Glomerular visceral epithelial cell (primary cell): ENCODE measurements around the gene KDM3B.

Experiments used
- DNase-seq: peaks from one replicate; pipeline ENCODE4 v3.0.0-alpha.2; 2016; ENCODE audit errors: extremely low spot score

Gene KDM3B

DNA sequence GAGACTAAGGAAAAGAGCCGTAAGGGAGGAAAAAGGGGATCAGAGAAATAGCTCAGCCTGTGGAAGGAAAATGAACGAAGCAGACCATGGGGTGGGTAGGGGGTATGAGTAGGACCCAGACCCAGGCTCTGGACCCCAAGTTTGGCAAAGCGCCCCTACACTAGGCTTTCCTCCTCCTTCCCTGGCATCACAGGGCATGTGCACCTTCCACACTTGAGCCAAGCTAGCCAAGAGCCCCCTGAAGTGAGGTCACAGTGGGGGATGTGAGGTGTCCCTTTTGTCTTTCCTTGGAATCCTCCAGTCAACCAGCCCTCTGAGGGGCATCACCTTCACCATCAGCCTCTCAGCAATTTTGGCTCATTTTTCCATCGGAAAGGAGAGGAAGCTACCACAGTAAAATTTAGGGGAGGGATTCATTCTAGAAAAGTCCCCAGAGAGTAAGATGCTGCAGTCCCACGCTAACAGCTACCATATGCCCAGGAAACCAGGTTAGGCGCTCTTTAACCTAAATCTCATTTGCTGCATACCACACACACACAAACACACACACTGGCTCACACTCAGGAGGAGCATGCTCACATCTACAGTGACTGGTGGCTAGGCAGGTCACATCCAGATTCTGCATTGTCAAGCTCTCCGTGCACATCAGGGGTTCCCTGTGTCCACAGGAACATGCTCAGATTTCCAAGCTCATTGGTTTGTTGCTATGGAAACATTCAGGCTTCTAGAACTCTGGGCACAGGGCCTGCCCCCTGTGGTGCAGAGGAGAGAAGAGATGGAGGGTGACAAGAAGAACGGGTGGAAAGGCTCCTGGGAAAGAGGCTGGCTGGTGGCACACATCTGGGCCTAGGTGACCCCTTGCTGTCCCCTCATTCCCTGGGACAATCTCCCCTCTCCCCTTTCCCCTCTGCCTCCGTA, 96.3 kb downstream of the KDM3B start:
- DNase-seq, result no peak

DNA sequence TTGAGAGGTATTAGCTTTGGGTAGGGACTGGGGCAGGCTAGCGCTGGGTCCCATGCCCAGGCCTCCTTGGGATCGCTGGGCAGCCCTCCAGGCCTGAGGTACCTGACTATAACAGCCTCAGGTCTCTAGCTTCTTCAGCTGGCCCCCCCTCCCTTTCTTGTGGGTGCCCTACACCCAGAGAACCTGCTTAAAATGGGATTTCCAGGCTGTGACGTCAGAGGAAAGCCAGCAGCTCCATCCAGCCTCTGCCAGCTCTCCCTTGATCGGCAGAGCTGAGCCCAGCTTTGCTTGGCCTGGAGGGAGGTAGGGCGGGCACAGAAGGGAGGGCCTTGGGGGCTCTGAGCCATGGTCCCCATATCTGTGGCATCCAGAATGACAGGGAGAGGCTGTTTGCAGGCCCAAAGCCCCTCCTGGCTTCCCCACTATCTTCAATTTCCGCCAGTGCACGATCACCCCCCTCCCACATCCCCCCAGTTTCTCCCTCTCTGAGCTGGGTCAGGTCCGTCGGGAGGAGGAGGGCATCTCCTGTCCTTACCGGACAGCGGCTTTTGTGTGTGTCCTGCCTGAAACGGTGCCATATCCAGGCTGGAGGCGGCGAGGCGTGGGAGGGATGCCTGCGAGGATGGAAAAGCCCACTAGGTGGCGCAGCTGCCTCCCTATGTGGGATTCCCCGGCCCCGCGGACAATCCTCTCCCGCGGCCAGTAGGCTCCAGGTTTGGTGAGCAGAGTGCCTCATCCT, 97.2 kb downstream of the KDM3B start:
- peak; percentile 90 for DNase-seq

DNA sequence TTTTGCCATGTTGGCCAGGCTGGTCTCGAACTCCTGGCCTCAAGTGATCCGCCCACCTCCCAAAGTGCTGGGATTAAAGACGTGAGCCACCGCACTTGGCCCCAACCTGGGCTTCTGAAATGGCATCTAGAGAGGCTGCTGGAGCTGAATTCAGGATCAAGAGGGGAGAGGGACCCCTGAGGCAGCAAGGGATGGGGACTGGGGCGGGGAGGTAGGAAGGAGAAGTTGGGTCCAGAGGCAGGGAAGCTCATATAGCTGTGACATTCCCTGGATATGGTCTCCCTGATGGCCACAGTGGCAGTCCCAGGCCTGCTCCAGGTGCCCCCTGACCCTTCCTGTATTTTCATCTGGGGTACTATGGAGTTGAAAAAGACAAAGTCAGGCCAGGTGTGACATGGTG, 98.5 kb downstream of the KDM3B start:
- DNase-seq, result no peak

DNA sequence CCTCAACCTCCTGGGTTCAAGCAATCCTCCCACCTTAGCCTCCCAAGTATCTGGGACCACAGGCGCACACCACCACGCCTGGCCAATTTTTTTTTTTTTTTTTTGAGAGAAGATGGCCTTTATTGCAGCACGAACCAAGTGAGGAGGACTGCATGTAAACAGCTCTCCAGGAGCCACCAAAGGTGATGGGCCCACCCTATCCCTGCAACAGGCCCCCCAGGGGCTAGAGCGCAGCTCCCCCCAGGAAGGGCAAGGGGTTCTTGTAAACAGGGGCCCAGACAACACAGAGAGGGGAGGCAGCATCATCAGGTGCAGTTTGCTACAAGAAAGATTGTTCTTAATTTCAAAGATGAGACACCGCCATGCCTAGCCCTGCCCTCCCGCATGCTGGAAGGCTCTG, 100.2 kb downstream of the KDM3B start:
- DNase-seq, result no peak

DNA sequence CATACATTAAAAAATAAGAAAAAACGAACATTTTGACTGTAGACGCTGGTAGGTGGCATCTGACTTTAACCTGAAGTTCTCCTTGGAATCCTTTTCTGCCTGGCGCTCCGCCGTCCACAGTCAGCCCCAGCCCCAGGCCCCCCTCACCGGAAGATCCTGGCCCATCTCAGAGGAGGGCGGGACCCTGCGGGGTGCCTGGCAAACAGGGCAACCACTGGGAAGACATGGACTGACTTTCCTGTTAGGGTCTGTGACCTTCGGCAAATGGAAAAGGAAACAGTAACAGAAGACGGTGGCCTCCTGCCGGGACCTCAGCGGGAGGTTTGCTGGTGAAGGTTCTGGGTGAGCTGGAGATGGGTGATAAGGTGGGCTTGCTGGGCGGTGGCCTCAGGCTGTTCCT, 101.1 kb downstream of the KDM3B start:
- DNase-seq, result no peak

DNA sequence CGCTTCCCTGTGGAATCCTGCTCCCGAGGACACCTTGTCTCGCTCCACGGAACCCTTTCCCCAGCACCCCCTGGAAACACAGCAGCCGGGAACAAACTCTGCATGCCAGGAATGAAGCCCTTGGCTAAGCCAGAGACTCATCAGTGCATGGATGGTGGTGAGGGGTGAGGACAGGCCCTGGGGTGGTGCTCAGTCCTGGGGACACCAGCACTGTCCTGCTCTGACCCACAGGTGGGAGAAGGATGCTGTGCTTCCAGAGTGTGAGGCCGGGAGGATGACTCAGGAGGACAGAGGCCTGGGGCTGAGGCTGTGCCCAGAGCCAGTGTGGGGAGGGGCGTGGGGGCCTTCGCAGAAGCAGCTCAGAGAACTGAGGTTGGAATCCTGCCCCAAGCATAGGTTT, 101.6 kb downstream of the KDM3B start:
- DNase-seq, result no peak

DNA sequence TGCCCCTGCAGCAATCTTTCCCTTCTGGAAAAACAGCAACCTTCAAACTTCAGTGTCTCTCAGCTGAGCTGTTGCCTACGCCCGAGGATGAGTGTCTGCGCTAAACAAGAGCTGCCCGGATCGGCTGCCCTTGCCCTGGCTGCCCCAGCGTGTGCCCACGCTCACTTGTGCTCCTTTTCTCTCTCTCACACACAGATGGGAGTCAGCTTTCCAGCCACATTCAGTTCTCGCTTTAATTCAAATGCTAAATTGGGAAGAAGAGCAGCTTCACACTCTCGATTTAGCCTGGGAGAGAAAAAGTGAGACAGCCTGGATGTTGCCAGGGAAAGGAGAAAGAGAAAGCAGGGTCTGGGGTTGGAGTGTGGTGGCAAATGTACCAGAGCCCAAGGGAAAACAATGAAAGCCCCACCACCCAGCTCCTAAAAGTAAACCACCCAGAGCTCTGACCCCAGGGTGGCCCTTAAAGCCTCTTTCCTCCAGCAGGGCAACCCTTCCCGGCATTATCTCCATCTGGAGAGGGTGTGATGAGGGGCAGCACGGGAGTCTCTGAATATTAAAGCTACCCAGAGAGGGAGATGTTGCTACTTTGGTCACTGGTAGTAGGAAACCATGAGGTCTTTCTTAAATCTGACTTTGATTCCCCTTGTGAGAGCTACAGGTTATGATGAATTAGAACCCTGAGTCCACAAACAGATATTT, 102.9 kb downstream of the KDM3B start:
- DNase-seq, result no peak

DNA sequence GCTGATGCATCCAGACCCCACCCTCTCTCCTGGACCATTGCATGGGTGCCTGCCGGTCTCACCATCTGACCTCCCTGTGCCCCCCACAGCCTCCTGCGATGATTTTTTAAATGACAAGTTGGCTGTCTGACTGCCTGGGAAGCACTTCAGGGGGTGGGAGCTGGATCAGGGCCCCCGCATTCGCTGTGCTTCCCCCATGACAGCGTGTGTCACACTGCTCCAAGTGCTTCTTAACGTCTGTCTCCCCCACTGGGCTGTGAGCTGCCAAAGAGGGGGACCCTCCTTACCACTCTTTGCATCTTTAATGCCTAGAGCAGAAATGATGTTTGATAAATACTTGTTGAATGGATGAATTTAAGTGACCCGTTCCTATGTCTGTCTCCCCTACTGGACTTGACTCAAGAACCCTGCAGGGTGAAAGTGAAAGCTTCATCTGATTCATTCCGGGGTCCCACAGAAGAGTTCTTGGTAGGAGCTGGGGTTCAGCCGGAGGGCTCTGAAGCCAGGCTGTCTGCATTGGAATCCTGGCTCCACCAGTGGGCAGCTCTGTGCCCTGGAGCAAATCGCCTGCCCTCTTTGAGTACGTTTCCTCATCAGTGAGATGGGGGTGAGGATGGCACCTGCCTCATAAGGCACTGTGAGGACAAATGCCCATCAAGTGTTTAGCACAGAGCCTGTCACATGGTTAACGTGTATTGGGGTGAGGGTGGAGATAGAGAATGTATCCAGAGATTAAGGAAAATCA, 105.2 kb downstream of the KDM3B start:
- DNase-seq, result no peak

DNA sequence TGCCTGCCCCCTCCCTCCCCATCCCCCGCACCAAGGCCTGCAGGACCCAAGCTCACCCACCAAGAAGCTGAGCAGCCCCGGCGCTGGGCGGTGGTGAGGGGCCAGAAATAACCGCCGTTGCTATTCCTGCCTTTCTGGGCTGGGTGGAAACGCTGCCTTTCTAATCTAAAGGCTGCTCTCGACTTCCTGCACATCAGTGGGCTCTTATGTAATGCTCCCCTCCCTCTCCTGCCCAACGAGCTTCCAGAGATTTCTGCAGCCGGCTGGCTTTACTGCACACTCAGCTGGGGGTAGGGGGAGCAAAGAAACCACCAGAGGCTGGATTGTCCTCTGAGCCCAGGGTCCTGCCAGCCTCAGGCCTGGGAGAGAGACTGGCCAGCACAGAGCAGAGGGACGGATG, 105.9 kb downstream of the KDM3B start:
- no peak for DNase-seq

DNA sequence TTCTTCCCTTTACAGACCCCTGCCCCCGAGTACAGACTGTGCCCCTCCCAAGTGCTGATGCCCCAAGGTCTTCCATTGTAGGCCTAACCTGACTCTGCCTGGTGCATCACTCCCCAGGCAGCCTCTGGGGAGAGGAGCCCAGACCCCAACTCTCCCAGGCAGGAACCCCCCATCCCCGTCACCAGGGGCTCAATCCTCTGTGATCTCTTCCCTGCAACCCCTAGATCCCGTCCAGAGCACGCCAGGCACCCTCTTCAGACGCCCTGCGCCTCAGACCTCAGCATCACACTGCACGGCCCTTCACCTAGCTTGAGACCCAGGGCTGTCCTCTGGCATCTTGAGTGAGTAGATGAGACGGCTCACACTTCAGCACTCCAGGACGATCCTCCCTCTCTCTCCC, 106.4 kb downstream of the KDM3B start:
- no peak for DNase-seq

DNA sequence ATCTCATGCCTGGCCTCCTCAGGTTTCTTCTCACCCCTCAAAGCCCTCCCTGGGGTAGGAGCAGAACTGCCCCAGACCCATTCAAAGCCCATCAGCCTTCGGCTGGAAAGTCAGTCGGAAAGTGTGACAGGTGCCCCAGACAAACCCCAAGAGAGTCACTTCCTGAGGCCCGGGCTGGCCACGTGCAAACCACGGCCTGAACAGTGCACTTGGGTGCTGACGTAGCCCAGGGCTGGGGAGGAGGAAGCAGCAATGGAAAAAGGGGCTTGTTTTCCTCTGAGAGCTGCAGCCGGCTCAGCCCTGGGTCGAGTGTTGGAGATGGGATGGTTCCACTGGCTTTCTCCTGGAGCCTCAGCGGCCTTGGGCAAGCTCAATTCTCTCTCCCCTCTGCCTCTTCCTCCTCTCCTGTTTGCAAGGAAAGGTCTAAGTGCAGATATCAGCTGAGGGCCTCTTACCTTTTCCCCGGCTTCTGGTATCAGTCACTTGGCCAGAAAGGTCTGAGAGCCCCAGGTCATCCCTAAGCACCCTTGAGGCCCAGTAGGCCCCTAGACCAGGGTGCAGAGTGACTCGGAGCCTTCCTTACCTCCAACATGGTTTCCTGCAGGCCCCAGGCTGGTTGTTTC, 106.9 kb downstream of the KDM3B start:
- DNase-seq, result no peak

DNA sequence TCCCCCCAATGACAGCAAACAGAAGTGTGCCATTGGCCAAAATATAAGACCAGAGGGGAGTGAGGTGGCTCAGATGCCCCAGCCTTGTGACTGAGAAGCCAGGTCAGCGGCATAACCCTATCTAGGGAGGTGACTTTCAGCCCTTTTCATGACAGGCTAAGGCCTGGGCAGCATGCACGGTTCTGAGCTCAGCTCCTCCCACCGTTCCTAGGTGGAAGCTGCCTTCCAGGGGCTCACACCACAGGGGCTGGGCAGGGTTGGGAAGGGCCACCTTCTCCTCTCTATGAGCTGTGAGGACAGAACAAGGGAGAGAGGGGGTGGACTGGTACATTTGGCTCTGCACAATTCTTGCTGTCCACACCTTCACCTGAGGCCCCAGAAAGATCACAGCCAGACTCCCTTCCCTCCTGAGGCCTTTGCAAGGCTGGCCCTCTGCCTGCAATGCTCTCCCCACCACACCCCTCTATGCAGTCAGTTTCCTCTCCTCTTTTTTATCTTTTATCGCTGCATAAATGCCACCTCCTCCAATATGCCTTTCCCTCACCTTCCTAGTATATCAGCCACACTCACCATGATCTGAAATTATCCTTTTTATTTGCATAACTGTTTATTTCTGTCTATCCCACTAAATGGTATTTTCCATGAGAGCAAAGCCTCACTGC, 107.7 kb downstream of the KDM3B start:
- no peak for DNase-seq

DNA sequence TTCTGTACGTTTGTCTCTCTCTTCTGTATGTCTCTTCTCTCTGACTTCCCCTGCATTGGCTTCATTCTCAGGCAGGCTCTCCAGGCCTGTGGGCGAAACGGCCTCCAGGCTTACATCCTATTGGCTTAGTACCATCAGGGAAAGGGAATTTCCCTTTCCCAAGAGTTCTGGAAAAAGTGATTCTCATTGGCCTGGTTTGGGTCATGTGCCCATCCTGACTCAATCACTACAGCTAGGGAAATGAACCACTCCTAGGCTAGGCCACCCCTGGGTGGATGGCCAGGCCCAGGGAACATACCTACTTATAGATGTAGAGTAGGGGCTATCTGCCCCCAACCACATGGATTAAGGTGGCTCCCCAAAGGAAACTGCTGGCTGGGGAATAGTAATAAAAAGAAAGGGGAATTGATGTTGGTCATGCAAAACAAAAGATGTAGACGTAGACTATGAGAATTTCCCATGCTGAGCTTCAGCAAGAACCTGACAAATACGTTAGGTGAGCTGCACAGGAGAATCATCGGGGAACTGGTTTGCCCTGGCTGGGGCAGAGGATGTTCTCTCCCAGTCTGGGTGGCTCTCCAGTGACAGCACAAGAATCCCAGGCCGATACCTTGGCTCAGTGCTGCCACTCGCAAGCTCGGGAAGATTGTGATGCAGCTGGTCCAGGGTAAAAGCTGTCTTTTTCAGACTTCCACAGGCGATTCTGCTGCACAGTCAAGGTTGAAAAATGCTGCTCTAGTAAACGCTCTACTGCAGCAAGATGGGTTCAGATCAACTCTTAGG, 109.0 kb downstream of the KDM3B start:
- DNase-seq, result peak; percentile 85

DNA sequence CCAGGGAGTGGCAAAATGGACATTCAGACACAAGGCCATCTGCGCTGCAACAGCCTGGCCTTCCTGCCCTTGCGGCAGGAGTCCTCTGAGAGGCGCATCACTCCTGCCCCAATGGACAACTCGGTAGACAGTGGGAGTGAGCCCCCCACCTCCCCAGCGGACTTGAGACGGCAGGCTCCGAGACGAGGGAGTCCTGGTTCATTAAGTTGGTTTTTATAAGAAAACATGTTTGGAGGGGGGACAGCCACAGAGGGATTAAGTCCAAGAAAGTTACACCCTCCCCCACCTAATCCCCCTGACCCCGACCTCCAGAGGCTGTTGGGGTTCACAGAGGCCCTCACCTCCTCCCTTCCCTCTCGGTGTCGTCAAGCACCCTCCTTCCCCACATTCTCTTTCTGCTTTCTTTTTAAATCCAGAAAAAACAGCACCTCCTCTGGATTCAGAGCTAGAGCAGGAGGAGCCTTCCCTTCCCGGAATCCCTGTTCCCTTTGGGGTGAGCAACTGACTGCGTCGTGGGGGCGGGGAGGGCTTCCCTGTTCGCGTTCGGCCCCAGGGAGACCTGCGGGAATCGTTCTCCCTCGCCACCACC, 111.0 kb downstream of the KDM3B start:
- peak; percentile 26 for DNase-seq

DNA sequence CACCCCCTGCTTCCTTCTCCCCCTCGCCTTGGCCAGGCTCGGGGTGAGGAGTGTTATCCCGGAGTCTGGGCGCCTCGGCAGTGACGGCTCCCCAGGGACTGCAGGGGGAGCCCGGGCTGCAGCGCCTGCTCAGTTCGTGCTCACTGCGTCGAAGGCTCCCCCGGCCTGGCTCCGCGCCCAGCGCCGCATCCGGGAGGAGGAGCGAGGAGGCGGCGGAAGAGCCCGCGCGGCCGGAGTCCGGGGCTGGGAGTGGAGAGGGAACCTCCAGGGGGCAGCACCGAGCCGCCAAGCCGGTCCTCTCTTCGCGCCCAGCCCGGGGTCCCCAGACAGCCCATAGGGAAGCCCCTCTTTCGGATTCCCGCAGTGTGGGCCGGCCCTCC, 111.5 kb downstream of the KDM3B start:
- peak; percentile 99 for DNase-seq

DNA sequence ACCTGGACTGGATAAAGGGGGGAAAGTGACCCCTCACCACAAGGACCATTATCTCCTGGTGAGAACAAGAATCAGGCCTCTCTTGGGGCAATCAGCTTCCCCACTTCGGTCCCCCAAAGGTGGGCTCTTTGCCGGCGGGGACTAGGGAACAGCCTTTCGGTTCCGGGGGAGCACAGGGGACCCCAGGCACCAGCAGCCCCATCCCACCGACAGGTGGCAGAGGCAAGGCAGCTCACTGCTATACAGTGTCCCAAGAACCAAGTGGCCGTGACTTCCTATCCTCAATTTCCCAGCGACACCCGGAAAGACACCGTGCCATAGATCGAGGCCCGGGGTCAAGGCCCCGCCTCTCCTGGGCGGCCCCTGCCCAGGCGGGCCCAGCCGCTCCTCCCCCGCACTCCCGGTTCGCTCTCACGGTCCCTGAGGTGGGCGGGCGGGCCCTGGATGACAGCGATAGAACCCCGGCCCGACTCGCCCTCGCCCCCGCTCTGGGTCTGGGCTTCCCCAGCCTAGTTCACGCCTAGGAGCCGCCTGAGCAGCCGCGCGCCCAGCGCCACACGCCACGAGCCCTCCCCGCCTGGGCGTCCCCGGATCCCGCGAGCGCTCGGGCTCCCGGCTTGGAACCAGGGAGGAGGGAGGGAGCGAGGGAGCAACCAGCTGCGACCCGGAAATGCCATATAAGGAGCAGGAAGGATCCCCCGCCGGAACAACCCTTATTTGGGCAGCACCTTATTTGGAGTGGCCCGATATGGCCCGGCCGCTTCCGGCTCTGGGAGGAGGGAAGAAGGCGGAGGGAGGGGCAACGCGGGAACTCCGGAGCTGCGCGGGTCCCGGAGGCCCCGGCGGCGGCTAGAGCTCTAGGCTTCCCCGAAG, 112.1 kb downstream of the KDM3B start:
- peak; percentile 100 for DNase-seq

DNA sequence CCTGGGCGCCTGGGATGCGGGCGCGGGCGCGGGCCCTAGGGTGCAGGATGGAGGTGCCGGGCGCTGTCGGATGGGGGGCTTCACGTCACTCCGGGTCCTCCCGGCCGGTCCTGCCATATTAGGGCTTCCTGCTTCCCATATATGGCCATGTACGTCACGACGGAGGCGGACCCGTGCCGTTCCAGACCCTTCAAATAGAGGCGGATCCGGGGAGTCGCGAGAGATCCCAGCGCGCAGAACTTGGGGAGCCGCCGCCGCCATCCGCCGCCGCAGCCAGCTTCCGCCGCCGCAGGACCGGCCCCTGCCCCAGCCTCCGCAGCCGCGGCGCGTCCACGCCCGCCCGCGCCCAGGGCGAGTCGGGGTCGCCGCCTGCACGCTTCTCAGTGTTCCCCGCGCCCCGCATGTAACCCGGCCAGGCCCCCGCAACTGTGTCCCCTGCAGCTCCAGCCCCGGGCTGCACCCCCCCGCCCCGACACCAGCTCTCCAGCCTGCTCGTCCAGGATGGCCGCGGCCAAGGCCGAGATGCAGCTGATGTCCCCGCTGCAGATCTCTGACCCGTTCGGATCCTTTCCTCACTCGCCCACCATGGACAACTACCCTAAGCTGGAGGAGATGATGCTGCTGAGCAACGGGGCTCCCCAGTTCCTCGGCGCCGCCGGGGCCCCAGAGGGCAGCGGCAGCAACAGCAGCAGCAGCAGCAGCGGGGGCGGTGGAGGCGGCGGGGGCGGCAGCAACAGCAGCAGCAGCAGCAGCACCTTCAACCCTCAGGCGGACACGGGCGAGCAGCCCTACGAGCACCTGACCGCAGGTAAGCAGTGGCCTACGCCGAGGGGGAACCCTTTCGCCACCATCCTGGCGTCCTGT, 113.0 kb downstream of the KDM3B start, which contains the start of gene EGR1:
Gene EGR1 (plus strand): TSS at position 219 of the 864 bp plus-strand sequence. CDS start 283 bp downstream, at position 502.
- DNase-seq, result peak; percentile 98
